ENCODE data around the gene BRD7.
A peak's percentile ranks its signal among the peaks of the same experiment; 100 is the strongest.

Gene BRD7

DNA sequence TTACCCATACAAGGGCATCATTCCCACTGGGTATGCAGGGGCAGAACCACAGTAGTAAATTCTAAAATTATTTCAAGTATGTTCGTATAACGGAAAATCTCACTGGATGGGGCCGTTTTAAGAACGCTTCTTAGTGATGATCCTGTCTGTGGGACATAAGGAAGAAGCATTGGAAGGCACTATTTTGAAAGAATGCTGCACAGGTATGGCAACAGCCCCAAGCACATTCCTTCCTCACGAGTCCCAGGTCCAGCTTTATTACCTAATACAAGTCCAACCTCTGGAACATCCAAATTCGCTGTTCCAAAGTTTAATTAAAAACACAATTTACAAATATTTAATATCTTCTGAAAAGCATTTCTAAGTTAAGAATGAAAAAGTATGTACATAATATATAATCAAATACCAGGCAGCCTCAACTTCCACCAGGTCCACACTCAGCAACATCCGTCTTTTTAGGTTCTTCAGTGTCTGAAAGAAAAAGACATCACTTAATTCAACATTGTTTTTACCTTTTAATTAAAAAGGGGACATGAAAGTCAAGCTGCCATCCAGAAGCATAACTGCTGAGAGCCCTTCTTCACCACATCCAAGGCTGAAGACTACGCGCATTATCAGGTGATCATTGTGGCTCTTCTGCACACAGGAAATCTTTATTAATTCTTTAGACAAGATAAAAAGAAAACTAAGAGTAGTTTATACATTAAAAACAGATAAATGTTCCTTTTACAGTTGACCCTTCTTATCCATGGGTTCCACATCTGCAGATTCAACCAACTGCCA is 49.8 kb downstream of the BRD7 start:
- DNase-seq (ENCODE audit: low spot score), result no peak

GRCh38 chr16:50316848-50317630 is 51.7 kb downstream of the BRD7 start:
- no peak for DNase-seq (ENCODE audit: low spot score)

GRCh38 chr16:50316102-50316847 is 52.5 kb downstream of the BRD7 start:
- no peak for DNase-seq (ENCODE audit: low spot score)

- DNase-seq (ENCODE audit: low spot score), result no peak
Measured at GRCh38 chr16:50315346-50315997, 53.3 kb downstream of the BRD7 start.

DNA sequence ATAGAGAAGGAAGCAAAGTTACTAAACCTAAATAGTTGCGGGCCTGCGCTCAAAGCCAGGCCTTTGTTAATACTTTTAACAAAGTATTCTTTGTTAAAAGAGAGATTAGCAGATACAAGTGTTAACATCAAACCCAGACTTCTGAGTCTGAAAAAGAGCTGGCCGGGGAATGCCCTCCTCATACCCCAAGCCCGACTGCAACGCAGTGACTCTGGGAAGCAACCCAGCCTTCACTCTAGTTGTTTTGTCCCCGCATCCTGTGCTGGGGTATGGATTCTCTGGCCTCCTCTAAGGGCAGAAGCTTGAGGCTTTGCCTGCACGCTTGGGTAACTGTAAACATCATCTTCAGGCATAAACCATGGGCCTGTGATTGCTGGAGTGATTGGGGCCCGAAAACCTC is 54.1 kb downstream of the BRD7 start:
- no peak for DNase-seq (ENCODE audit: low spot score)

- DNase-seq (ENCODE audit: low spot score), result peak; percentile 61
Measured at GRCh38 chr16:50313596-50314478, 55.0 kb downstream of the BRD7 start.

DNA sequence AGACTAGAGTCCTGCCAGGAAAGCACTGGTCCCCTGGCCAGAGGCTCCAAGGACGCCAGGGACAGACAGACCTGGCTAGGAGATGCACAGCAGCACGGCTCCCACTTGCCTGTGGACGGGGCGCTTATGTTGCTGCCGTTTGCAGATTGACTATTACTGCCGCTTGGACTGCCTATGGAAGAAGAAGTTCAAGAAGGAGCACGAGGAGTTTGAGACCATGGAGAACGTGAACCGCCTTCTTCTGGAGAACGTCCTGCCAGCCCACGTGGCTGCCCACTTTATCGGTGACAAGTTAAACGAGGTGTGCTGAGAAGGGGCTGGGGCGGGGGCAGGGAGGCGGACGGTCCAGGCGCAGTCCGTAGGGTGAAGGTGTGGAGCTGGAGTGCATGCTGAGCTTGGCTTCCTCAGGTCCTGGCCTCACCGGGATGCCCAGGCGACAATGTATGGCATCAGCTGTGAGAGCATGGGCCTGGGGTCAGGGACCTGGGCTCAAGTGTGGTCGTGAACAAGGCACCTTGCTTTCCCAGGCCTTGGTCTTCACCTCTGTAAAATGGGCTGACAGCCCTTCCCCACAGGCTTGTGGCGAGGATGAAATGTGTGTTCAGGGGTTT is 56.8 kb downstream of the BRD7 start:
- DNase-seq (ENCODE audit: low spot score), result no peak

DNA sequence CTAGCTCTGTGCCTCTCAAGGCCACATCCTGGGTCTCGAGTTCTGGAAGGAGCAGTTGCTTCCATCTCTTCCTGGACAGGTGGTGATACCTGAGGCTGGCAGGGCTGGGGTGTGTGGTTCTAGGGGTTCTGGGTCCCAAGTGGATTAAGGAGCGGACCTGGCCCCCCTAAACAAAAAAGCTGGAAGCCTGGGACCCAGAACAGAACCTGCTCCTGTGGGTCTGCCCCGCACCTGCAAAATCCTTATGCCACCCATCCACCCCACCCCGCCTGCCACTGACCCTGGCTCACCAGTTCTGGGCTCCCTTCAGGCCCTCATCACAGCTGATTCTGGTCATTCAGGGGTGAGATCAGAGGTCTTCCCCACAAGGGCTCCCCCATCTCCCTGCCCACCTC is 57.7 kb downstream of the BRD7 start:
- DNase-seq (ENCODE audit: low spot score), result no peak

- DNase-seq (ENCODE audit: low spot score), result no peak
Measured at GRCh38 chr16:50310308-50311133, 58.3 kb downstream of the BRD7 start.

DNA sequence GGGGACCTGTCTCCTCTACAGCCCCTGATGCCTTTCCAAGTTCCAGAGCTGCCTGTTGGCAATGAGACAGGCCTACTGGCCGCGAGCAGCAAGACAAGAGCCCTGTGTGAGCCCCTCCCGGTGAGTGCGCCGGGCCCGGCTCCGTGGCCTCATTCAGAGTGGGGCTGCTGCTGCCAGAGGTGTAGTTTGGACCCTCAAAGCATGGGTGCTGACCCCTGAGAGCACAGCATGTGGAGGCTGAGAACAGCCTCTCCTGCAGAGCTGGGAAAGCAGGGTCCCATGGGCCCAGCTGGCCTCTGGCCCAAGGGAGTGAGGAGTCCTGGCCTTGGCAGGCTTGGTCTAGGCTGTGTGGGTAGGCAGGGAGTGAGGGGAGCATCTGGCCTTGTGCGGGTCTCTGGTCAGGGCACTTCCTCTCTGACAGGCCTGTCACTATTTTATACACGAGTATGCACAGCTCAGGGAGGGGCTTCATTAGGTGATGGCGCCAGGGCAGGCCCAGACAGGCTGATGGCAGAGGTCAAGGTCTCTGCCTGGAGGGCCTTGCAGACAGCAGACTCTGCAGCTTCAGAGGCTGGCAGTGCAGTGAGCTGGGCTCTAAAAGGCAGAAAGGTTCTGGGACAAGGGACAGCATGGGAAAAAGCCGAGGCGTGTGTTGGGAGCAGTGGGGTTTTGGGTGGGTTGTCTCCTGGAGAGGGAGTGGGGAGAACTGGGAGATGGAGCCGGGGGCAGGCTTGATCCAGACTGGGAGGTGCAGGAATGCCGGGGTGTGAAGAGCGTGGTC is 59.1 kb downstream of the BRD7 start:
- no peak for DNase-seq (ENCODE audit: low spot score)

DNA sequence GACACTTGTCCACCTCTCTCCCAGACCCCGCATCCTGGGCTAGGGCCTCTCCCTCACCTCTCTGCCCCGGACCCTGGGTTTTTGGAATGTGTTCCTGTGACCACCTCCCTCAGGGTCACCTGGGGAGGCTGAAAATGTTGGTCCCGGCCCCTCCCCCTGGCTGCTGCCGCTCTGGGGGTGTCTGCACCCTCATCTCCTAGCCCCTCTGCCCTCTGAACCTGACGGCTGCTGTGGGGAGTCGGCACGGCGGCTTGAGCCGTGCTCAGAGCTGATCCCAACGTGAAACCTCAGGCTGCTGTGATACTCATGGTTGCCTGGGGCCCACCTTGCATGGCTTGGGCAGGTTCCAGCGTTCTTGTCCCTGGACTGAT is 59.6 kb downstream of the BRD7 start:
- DNase-seq (ENCODE audit: low spot score), result no peak

GRCh38 chr16:50308237-50308965 is 60.4 kb downstream of the BRD7 start:
- no peak for DNase-seq (ENCODE audit: low spot score)

GRCh38 chr16:50306287-50306686 is 62.5 kb downstream of the BRD7 start:
- DNase-seq (ENCODE audit: low spot score), result no peak

DNA sequence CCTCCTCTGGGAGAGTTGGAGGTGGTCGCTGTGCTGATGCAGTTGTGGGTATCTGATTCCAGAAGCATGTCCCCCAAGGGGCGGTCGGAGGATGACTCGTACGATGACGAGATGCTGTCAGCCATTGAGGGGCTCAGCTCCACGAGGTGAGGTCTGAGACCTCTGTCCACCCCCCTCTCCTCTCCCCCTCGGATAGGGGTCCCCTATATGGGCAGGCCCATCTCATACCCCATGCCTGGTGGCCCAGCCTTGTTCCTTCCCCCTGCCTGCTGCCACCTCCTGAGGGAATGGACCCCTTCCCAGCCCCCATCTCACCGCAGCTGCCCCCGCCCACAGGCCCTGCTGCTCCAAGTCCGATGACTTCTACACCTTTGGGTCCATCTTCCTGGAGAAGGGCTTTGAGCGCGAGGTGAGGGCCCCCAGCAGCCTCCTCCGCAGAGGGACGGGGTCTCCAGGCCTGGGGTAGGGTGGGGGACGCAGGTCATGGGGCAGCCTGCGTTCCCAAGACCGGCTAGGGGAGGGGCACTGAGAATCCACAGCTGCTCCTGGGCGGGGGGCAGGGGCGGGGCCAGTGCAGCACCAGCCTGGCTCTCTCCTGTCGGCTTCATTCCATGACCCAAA is 63.2 kb downstream of the BRD7 start:
- no peak for DNase-seq (ENCODE audit: low spot score)

DNA sequence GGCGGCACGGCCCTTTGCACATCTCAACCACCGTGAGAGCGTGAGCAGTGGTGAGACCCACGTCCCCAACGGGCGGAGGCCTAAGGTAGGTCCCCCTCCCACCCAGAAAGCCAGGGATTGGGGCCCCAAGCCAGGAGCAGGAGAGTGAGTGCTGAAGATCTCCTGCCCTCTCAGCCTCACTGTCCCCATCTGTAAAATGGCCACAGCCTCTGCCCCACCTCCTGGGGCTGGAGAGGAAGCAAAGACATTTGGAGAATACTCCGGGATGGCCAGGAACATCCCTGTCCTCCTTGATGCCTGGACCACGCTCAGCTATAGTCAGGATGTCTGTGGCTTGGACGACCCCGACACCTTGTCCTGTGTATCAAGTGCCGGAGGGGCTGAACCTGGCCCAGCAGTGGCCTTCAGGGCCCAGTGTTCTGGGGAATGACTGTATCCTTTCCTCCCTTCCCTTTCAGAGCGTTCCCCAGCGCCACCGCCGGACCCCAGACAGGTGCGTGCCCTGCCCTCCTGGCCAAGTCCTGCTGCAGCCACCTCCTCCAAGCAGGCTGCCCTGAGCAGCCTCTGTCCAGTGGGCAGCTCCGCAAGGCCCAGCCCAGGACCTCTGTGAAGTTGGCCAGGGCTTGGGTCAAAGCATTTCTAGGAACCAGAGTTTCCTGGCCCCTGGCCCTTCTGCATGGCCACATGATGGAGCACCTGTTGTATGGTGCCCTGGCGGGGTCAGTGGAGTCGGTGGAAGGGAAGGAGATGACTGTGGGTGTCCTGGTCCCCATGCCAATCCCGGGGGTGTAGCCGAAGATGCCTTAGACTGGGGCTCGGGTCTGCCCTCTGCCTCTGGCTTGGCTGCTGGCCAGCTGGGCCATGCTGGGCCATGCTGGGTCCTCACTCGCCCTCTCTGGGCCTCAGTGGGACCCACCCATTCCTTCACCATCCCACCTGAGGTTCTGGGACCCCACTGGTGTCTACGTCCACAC is 64.0 kb downstream of the BRD7 start:
- DNase-seq (ENCODE audit: low spot score), result no peak

- no peak for DNase-seq (ENCODE audit: low spot score)
Measured at GRCh38 chr16:50303605-50304466, 65.0 kb downstream of the BRD7 start.
